ENCODE data around the gene TRIOBP. TPM values are rescaled to one million over a fixed set of nuclear protein-coding genes. Genes with fewer than 3 reads are reported as not detected.
A peak's percentile ranks its signal among the peaks of the same experiment; 100 is the strongest.

Gene TRIOBP
- polyA plus RNA-seq, 1 experiment: 73.9 TPM

GRCh38 chr22:37679670-37680069 is 17.2 kb upstream of the TRIOBP start:
- Histone ChIP-seq H3K4me3 (ENCODE audit: low read depth, low read length) (no peak overlapping the region), H3K27me3 (ENCODE audit: control insufficient read depth, insufficient read depth, low read length) (no peaks in the 10 kb centered on the region), H3K36me3 (ENCODE audit: control insufficient read depth, insufficient read depth, low read length) (peaks cover 17% of the 10 kb centered on the region)
- no peak for DNase-seq (ENCODE audit: low read depth)
- TF ChIP-seq CTCF (IDR thresholded peaks at IDR 0.05; ENCODE audit: insufficient read depth, low read depth, low read length): no peak
- ChIA-PET CTCF (interaction anchor here (0.7 to 15.5 kb wide), 9 partner anchors 18 to 260 kb away, joined by 3 to 265 read pairs (median 10); partner anchors contain the start of genes PDXP and SH3BP1), POLR2A (interaction anchor here (0.6 to 1.5 kb wide), 3 partner anchors 12 to 128 kb away, joined by 4 to 5 read pairs (median 4); partner anchors contain the start of gene GCAT)

- Histone ChIP-seq H3K4me3 (ENCODE audit: low read depth, low read length) (no peak overlapping the region), H3K36me3 (ENCODE audit: control insufficient read depth, insufficient read depth, low read length) (peaks cover 17% of the 10 kb centered on the region), H3K27me3 (ENCODE audit: control insufficient read depth, insufficient read depth, low read length) (no peaks in the 10 kb centered on the region)
- no peak for DNase-seq (ENCODE audit: low read depth)
- no peak for TF ChIP-seq CTCF (IDR thresholded peaks at IDR 0.05; ENCODE audit: insufficient read depth, low read depth, low read length)
- ChIA-PET CTCF (interaction anchor here (1.0 to 15.5 kb wide), 23 partner anchors 10 to 183 kb away, joined by 3 to 265 read pairs (median 9); partner anchors contain the start of genes PDXP, SH3BP1 and TRIOBP), POLR2A (interaction anchor here (0.6 to 1.5 kb wide), 4 partner anchors 13 to 128 kb away, joined by 4 to 7 read pairs (median 4); partner anchors contain the start of gene GCAT)
Observed at GRCh38 chr22:37680191-37680851, 16.5 kb upstream of the TRIOBP start.

GRCh38 chr22:37681001-37681424 is 15.8 kb upstream of the TRIOBP start:
- no peak for DNase-seq (ENCODE audit: low read depth)
- CTCF ChIA-PET: interaction anchor here (0.9 to 15.5 kb wide), 32 partner anchors 10 to 182 kb away, joined by 3 to 265 read pairs (median 6); partner anchors contain the start of genes GCAT, GGA1, PDXP and SH3BP1
- Histone ChIP-seq H3K27me3 (ENCODE audit: control insufficient read depth, insufficient read depth, low read length) (no peaks in the 10 kb centered on the region), H3K36me3 (ENCODE audit: control insufficient read depth, insufficient read depth, low read length) (peaks cover 17% of the 10 kb centered on the region), H3K4me3 (ENCODE audit: low read depth, low read length) (no peak overlapping the region)
- no peak for TF ChIP-seq CTCF (IDR thresholded peaks at IDR 0.05; ENCODE audit: insufficient read depth, low read depth, low read length)
- POLR2A ChIA-PET: interaction anchor here (1.0 to 1.5 kb wide), 3 partner anchors 14 to 38 kb away, joined by 4 to 5 read pairs (median 5); no protein-coding TSS in a partner anchor

GRCh38 chr22:37681556-37682049 is 15.2 kb upstream of the TRIOBP start:
- POLR2A ChIA-PET: interaction anchor here (1.0 kb wide), 1 partner anchor 38 kb away, joined by 5 read pairs; no protein-coding TSS in a partner anchor
- peak; percentile 96 for TF ChIP-seq CTCF (IDR thresholded peaks at IDR 0.05; ENCODE audit: insufficient read depth, low read depth, low read length)
- CTCF ChIA-PET: interaction anchor here (0.6 to 15.5 kb wide), 32 partner anchors 11 to 182 kb away, joined by 3 to 265 read pairs (median 6); partner anchors contain the start of genes GCAT, GGA1, PDXP and SH3BP1
- H3K36me3 ChIP-seq (ENCODE audit: control insufficient read depth, insufficient read depth, low read length): peaks cover 17% of the 10 kb centered on the region
- no peak for DNase-seq (ENCODE audit: low read depth)
- no peak overlapping the region for H3K4me3 ChIP-seq (ENCODE audit: low read depth, low read length)
- H3K27me3 ChIP-seq (ENCODE audit: control insufficient read depth, insufficient read depth, low read length): no peaks in the 10 kb centered on the region

Data from BJ (cell line).